HG03442 (cell line): ENCODE data around the gene NECTIN3.

Source experiments
- ATAC-seq: cut with Tn5 transposase; IDR thresholded peaks from one replicate; pipeline ENCODE4 v1.9.1; 2021; ENCODE audit warnings: mild to moderate bottlenecking, moderate library complexity; ENCODE audit not compliant: unreplicated experiment

Gene NECTIN3

DNA sequence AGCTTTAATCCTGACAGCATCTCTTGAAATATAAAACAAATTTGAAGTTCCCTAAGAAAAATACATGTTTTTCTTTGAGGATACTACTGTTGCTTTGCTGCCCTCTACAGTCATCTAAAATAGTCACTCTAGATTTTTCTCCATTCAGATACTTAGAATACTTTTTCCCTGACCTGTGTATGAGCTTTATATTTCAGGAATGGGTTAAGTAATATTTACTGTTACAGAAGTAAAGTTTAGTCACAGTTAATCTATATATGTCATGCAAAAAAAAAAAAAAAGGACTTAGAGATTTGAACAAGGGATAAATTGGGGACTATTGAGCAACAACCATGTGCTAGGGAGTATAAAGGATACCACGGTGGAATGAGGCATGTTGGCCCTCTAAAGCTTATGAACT is 8.8 kb downstream of the NECTIN3 start:
- no peak for ATAC-seq

GRCh38 chr3:111081008-111081545 is 9.5 kb downstream of the NECTIN3 start:
- ATAC-seq, result no peak

DNA sequence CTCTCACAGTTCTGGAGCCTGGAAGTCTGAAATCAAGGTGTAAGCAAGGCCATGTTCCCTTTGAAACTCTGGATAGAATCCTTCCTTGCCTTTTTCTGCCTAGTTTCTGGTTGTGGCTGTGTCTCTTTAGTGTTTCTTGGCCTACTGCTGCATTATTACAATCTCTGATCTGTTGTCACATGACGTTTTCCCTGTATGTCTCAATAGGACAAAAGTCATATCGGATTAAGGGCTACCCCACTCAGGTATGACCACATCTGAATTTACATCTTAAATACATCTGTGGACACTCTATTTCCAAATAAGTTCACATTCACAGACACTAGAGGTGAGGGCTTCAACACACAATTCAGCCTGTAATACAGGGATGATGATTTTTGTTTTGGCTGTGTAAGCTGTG is 13.3 kb downstream of the NECTIN3 start:
- ATAC-seq, result no peak

GRCh38 chr3:111087924-111088469 is 16.4 kb downstream of the NECTIN3 start:
- ATAC-seq, result no peak

DNA sequence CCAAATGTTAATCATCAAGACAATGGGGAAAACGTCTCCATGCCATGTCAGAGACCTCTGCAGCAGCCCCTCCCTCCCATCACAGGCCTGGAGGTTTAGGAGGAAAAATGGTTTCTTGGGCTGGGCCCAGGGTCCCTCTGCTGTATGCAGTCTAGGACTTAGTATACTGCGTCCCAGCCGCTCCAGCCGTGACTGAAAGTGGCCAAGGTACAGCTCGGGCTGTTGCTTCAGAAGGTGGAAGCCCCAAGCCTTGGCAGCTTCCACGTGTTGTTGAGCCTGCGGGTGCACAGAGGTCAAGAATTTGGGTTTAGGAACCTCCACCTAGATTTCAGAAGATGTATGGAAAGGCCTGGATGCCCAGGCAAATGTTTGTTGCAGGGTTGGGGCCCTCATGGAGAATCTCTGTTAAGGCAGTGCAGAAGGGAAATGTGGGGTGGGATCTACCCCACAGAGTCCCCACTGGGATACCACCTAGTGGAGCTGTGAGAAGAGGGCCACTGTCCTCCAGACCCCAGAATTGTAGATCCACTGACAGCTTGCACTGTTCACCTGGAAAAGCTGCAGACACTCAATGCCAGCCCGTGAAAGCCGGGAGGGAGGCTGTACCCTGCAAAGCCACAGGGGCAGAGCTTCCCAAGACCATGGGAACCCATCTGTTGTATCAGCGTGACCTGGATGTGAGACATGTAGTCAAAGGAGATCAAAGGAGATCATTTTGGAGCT is 25.0 kb downstream of the NECTIN3 start:
- no peak for ATAC-seq

DNA sequence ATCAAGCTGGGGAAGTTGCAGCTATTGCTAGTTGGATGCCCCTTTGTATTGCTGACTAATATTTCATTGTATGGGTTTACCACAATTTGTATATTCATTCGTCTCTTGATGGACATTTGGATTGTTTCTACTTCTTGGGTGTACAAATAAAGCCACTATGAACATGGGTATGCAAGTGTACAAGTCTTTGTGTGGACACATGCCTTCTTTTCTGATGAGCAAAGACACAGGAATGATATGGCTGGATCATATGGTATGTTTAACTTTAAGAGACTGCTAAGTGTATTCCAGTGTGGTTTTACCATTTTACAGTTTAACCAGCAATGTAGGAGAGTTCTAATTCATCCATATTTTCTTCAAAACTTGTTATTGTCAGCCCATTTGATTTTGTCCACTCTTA is 32.2 kb downstream of the NECTIN3 start:
- ATAC-seq, result no peak

GRCh38 chr3:111106993-111107661 is 35.5 kb downstream of the NECTIN3 start:
- no peak for ATAC-seq

GRCh38 chr3:111107662-111108035 is 36.0 kb downstream of the NECTIN3 start:
- no peak for ATAC-seq

- no peak for ATAC-seq
These were observed 41.3 kb downstream of the NECTIN3 start for GRCh38 chr3:111112913-111113312.

- no peak for ATAC-seq
These were observed 57.3 kb downstream of the NECTIN3 start for GRCh38 chr3:111128884-111129283.

GRCh38 chr3:111130827-111131226 is 59.2 kb downstream of the NECTIN3 start:
- no peak for ATAC-seq

- no peak for ATAC-seq
These were observed 62.7 kb downstream of the NECTIN3 start for GRCh38 chr3:111134302-111134701.

DNA sequence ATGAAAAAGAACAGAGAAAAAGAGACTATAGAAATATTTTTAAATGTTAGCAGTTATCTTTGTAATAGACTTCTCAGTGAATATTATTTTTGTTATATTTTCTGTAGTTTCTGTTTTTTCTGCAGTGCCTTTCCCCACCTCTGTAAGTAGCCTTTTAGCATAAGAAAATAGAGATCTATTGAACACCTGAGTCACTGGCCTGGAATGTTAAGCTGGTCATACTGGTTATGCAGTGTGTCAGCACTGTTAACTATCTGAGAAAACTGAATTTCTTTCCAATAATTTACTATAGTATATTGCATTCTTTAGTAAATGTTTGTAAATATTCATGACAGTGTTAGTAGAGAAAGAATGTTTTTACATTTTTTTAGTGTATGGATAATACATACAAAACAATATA is 79.8 kb downstream of the NECTIN3 start:
- ATAC-seq, result no peak

GRCh38 chr3:111152496-111152895 is 80.9 kb downstream of the NECTIN3 start:
- no peak for ATAC-seq

GRCh38 chr3:111156517-111156916 is 84.9 kb downstream of the NECTIN3 start:
- ATAC-seq, result no peak

- ATAC-seq, result no peak
These were observed 87.8 kb downstream of the NECTIN3 start for GRCh38 chr3:111159391-111159790.

DNA sequence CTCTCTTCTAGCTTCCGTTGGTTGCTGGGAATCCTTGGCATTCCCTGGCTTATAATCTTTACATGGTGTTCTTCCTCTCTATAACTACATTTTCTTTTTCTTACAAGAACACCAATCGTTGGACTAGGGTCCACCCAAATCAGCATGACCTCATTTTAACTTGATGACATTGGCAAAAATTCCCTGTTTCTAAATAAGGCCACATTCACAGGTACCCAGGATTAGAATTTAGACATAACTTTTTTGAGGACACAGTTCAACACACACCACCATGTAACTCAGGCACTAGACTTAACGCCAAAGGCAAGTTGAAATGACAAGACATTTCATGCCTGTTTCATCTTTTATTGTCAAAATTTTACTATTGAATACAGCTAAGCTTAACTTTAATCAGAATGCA is 93.0 kb downstream of the NECTIN3 start:
- no peak for ATAC-seq

- no peak for ATAC-seq
These were observed 93.8 kb downstream of the NECTIN3 start for GRCh38 chr3:111165411-111165810.

- no peak for ATAC-seq
These were observed 101.8 kb downstream of the NECTIN3 start for GRCh38 chr3:111173328-111173900.

DNA sequence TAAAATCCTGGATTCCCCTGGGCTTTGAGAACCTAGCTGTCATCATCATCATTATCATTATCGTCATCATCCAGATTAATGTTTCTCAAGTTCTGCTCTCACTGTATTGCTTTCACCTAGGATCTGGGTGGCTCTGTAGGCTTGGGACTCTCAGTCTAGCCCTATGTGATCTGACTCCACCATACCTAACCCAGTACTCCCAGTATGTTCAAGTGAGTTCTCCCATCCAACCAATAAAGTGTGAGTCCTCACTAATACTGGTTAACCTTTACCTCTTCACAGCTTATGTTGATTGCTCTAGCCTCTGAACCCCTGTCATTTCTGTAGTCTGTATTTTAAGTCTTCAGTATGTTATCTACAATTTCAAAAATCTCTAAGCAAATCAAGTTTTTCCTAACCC is 102.3 kb downstream of the NECTIN3 start:
- no peak for ATAC-seq

DNA sequence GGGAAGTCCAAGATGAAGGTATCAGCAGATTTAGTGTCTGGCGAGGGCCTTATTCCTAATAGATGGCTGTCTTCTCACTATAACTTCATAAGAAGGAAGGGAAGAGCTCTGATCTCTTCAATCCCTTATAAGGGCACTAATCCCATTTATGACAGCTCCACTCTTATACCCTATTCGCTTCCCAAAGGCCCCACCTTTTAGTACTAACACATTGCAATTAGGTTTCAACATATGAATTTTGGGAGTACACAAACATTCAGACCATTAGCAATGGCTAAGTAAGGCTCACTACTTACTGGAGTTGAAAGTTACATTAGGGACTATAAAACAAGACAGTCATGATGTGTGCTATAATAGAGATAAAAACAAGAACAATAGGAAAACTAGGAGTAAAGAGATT is 118.9 kb downstream of the NECTIN3 start:
- ATAC-seq, result no peak

DNA sequence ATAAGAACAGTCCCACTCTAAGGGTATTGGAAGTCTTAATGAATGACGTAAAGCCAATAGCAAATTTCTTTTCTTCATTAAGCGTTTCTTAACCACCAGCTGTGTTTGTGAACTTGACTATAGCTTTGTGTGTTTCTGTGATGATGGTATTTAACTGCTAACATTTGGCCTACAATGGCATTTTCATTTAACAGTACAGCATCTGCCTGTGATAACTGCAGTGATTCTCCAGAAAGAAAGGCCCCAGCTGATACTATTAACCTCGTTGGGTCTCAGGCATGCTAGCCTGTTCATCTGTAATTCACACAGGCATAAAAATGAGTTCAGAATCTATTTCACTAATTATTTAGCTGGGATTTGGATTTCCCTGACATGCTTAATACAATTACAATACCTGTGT is 121.9 kb downstream of the NECTIN3 start:
- ATAC-seq, result no peak
